Gastroesophageal sphincter (tissue), 4 donors: ENCODE data around the gene STING1. TPM values are rescaled to one million over a fixed set of nuclear protein-coding genes. Genes with fewer than 3 reads are reported as not detected.
A peak's percentile ranks its signal among the peaks of the same experiment; 100 is the strongest.
"Not testable (repeated sequence)": the region's sequence is repeated elsewhere in the genome, so short reads cannot be mapped to it uniquely, and the experiment has no call there.

Source experiments
- ATAC-seq: fragments of 150-250 bp; one replicate; pipeline ENCODE4 v1.9.1; 2016; ENCODE audit warnings: mild to moderate bottlenecking, moderate library complexity
- H3K27ac ChIP-seq, 4 donors: fragments of 200-600 bp; sonication (generic) in 3 of 4; 1 replicate in 3 of 4; 2 replicates in 1 of 4; pipeline ENCODE4 v1.5.1; 2016 to 2019
- H3K27me3 ChIP-seq: fragments of 200-600 bp; sonication (generic); one replicate; pipeline ENCODE4 v1.5.1; 2019
- H3K36me3 ChIP-seq, 2 donors: fragments of 200-600 bp; sonication (generic); one replicate each; pipeline ENCODE4 v1.5.1; 2019; ENCODE audit warnings: control low read depth in 1 of 2
- H3K4me1 ChIP-seq, 3 donors: fragments of 200-600 bp; sonication (generic); 1 replicate in 2 of 3; 2 replicates in 1 of 3; pipeline ENCODE4 v1.5.1; 2016 to 2019; ENCODE audit warnings: control low read depth in 2 of 3
- H3K4me3 ChIP-seq, 2 donors: fragments of 200-600 bp; sonication (generic); one replicate each; pipeline ENCODE4 v1.5.1; 2019; ENCODE audit warnings: mild to moderate bottlenecking in 1 of 2, moderate library complexity in 1 of 2
- H3K9me3 ChIP-seq, 3 donors: fragments of 200-600 bp; sonication (generic); one replicate each; pipeline ENCODE4 v1.5.1; 2017 to 2019; ENCODE audit warnings: control low read depth in 2 of 3
- EP300 ChIP-seq: sonication (generic); formaldehyde crosslinking; IDR thresholded peaks from one replicate; pipeline ENCODE4 v1.6.1; 2017; ENCODE audit warnings: antibody characterized with exemption, mild to moderate bottlenecking
- POLR2A ChIP-seq, 2 donors: fragments of 450-650 bp; IDR thresholded peaks; one replicate each; pipeline ENCODE4 v1.6.1; 2017; ENCODE audit warnings: antibody characterized with exemption in 2 of 2, mild to moderate bottlenecking in 2 of 2, moderate library complexity in 1 of 2
- POLR2AphosphoS5 ChIP-seq: sonication (generic); formaldehyde crosslinking; IDR thresholded peaks from one replicate; pipeline ENCODE4 v1.6.1; 2017; ENCODE audit warnings: antibody characterized with exemption
- WGBS, 2 donors: methylation state at CpG; one replicate each; pipeline ENCODE4 v1.1.5; 2018; ENCODE audit warnings: low coverage in 1 of 2; 5-methylcytosine and 5-hydroxymethylcytosine counted together
- total RNA-seq, 4 donors: library from RNA; depleted of rRNA; stranded (reverse); fragments of >200 nt; gene quantifications; one replicate each; pipeline ENCODE4 v1.1.0, GENCODE V29; 2016
- TF ChIP-seq, protein P1 (sequence below), 4 experiments: fragments of 200-600 bp in 2 of 4; fragments of 450-650 bp in 2 of 4; sonication (generic) in 1 of 4; IDR thresholded peaks; one replicate each; pipeline ENCODE4 v1.5.1; 2017 to 2019; ENCODE audit warnings: antibody characterized with exemption in 4 of 4, mild to moderate bottlenecking in 2 of 4, moderate library complexity in 2 of 4

Gene STING1
- total RNA-seq, 4 donors from 2014 or later: 36.3 to 63.7 (median 50.6) TPM

DNA sequence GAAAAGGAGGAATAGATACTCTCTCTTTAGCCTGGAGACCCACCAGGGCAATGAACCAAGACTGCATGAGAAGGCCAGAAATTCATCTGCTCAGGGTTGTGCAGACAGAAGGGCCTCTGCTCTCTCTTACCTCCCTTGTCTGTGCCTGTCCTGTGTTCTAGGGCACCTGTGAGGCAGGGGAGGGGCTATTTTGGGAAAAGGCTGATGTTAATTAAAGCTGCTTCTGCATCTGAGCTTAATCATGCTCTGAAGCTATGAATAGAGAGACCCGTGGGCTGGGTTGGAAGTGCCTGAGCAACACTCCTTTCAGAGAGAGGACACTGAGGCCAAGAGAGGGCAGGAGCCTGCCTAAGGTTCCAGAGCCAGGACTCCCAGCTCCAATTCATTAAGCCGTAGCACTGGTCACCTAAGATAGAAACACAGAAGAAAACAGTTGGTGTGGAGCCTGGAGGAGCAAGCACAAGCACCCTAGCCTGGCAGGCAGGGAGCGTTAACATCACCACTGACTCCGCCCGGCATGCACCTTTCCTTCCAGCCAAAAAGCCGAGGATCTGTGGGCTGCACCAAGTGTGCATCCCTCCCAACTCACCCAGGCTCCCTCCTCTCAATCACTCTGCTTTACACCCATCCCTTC lies 31.4 kb upstream of the STING1 start:
- Histone ChIP-seq H3K27me3 (no peaks in the 10 kb centered on the region), H3K36me3 (no peaks in the 10 kb centered on the region), H3K9me3 (no peaks in the 10 kb centered on the region), H3K4me3 (no peak overlapping the region), H3K27ac (no peak overlapping the region), H3K4me1 (peaks cover 0 to 13% (median 0%) of the 10 kb centered on the region in 3 donors)
- WGBS, 2 donors: 80% methylated on average over 5 of the region's 6 CpGs; no CpG with 5 or more reads in 1 of the 2 donors
- ATAC-seq: no peak
- no peak for TF ChIP-seq POLR2AphosphoS5
- TF ChIP-seq, protein P1, sequence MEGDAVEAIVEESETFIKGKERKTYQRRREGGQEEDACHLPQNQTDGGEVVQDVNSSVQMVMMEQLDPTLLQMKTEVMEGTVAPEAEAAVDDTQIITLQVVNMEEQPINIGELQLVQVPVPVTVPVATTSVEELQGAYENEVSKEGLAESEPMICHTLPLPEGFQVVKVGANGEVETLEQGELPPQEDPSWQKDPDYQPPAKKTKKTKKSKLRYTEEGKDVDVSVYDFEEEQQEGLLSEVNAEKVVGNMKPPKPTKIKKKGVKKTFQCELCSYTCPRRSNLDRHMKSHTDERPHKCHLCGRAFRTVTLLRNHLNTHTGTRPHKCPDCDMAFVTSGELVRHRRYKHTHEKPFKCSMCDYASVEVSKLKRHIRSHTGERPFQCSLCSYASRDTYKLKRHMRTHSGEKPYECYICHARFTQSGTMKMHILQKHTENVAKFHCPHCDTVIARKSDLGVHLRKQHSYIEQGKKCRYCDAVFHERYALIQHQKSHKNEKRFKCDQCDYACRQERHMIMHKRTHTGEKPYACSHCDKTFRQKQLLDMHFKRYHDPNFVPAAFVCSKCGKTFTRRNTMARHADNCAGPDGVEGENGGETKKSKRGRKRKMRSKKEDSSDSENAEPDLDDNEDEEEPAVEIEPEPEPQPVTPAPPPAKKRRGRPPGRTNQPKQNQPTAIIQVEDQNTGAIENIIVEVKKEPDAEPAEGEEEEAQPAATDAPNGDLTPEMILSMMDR (IDR thresholded peaks at IDR 0.05): no peak

GRCh38 chr5:139513434-139513833 lies 30.9 kb upstream of the STING1 start:
- peak; percentile 37 for ATAC-seq
- H3K4me3 ChIP-seq, H3K36me3 ChIP-seq, H3K27ac ChIP-seq, H3K9me3 ChIP-seq, H3K27me3 ChIP-seq: not testable (repeated sequence)
- H3K4me1 ChIP-seq: peaks cover 0 to 11% (median 0%) of the 10 kb centered on the region in 3 donors
- 54 to 100% methylated on average over 2 of the region's 5 CpGs for WGBS, 2 donors
- TF ChIP-seq, protein P1 (IDR thresholded peaks at IDR 0.05): peak; percentile 22 to 68 (median 61)

DNA sequence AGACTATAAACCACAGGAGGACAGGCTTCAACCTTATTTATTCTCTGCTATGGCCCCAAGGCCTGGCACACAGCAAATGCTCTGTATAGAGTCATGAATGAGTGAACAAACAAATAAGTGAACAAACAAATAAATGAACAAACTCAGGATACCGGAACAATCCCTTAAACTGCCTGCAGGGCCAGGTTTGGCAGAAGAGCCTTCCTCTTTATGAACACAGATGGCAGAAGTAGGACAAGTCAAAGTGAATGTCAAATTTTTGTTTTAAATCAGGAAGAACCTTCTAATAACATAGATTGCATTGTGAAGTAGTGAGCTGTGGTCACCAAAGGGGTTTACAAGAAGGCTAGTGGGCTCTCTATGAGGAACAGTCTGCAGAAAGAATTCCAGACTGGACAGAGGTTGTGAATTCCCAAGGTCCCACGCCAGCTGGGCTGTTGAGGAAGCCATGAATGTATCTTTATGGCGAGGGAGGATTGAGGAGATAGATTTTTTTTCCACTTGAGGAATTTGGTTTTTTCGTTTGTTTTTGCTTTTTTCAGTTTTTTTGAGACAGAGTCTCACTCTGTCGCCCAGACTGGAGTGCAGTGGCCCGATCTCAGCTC lies 30.3 kb upstream of the STING1 start:
- Histone ChIP-seq H3K4me1 (peaks cover 0 to 7% (median 0%) of the 10 kb centered on the region in 3 donors), H3K9me3 (no peaks in the 10 kb centered on the region), H3K27me3 (no peaks in the 10 kb centered on the region), H3K36me3 (no peaks in the 10 kb centered on the region), H3K27ac (no peak overlapping the region), H3K4me3 (no peak overlapping the region)
- WGBS, 2 donors: 76 to 87% methylated on average over 6 of the region's 6 CpGs
- no peak for TF ChIP-seq POLR2A (IDR thresholded peaks at IDR 0.05)
- TF ChIP-seq POLR2AphosphoS5: no peak
- TF ChIP-seq EP300: no peak
- ATAC-seq: no peak

- not testable (repeated sequence) for H3K27ac ChIP-seq, H3K4me1 ChIP-seq, H3K4me3 ChIP-seq, H3K27me3 ChIP-seq, ATAC-seq, H3K9me3 ChIP-seq, H3K36me3 ChIP-seq
- WGBS, 2 donors: 73 to 93% methylated on average over 2 of the region's 5 CpGs
Observed at GRCh38 chr5:139504722-139505121, 22.2 kb upstream of the STING1 start.

- not testable (repeated sequence) for H3K36me3 ChIP-seq, H3K27me3 ChIP-seq, H3K9me3 ChIP-seq, H3K4me1 ChIP-seq, H3K4me3 ChIP-seq, H3K27ac ChIP-seq, ATAC-seq
- 81 to 83% methylated on average over 6 to 15 of the region's 15 CpGs for WGBS, 2 donors
Observed at GRCh38 chr5:139503879-139504278, 21.3 kb upstream of the STING1 start.

DNA sequence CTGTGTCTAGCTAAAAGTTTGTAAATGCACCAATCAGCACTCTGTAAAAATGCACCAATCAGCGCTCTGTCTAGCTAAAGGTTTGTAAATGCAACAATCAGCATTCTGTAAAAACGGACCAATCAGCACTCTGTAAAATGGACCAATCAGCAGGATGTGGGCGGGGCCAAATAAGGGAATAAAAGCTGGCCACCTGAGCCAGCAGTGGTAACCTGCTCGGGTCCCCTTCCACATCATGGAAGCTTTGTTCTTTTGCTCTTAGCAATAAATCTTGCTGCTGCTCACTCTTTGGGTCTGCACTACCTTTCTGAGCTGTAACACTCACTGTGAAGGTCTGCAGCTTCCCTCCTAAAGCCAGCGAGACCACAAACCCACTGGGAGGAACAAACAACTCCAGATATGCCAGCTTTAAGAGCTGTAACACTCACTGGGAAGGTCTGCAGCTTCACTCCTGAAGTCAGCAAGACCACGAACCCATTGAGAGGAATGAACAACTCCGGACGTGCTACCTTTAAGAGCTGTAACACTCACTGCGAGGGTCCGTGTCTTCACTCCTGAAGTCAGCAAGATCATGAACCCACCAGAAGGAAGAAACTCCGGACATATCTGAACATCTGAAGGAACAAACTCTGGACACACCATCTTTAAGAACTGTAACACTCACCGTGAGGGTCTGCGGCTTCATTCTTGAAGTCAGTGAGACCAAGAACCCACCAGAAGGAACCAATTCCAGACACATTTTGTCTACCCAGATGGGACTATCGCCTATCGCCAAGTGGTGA lies 20.7 kb upstream of the STING1 start:
- H3K27ac ChIP-seq, H3K4me1 ChIP-seq, H3K9me3 ChIP-seq, ATAC-seq, H3K4me3 ChIP-seq, H3K36me3 ChIP-seq, H3K27me3 ChIP-seq: not testable (repeated sequence)
- 89 to 90% methylated on average over 3 to 6 of the region's 15 CpGs for WGBS, 2 donors

GRCh38 chr5:139501381-139501780 lies 18.8 kb upstream of the STING1 start:
- H3K4me3 ChIP-seq: no peak overlapping the region
- H3K36me3 ChIP-seq: no peaks in the 10 kb centered on the region
- 79 to 91% methylated on average over 4 of the region's 4 CpGs for WGBS, 2 donors
- H3K27me3 ChIP-seq: no peaks in the 10 kb centered on the region
- H3K27ac ChIP-seq: no peak overlapping the region
- no peak for TF ChIP-seq EP300
- TF ChIP-seq POLR2A (IDR thresholded peaks at IDR 0.05): no peak
- no peak for TF ChIP-seq POLR2AphosphoS5
- TF ChIP-seq, protein P1 (IDR thresholded peaks at IDR 0.05): no peak
- no peaks in the 10 kb centered on the region for H3K4me1 ChIP-seq
- H3K9me3 ChIP-seq: peaks cover 0 to 7% (median 0%) of the 10 kb centered on the region in 3 donors
- no peak for ATAC-seq
